KBM-7 (cell line): ENCODE results near the gene ORAI2.
"Not testable (repeated sequence)": the region's sequence is repeated elsewhere in the genome, so short reads cannot be mapped to it uniquely, and the experiment has no call there.

Experiments used
- DNase-seq: peaks from one replicate; pipeline ENCODE4 v3.0.0-alpha.2; 2015
- in situ Hi-C: fragments of 300-500 bp; cut with MboI; formaldehyde crosslinking; loops from 2 replicates; pipeline ENCODE4 v1.14.3; 2020; ENCODE audit warnings: low sequenced_read_pairs, low pct_unique_long_range_greater_than_20kb, mixed read lengths

Gene ORAI2

DNA sequence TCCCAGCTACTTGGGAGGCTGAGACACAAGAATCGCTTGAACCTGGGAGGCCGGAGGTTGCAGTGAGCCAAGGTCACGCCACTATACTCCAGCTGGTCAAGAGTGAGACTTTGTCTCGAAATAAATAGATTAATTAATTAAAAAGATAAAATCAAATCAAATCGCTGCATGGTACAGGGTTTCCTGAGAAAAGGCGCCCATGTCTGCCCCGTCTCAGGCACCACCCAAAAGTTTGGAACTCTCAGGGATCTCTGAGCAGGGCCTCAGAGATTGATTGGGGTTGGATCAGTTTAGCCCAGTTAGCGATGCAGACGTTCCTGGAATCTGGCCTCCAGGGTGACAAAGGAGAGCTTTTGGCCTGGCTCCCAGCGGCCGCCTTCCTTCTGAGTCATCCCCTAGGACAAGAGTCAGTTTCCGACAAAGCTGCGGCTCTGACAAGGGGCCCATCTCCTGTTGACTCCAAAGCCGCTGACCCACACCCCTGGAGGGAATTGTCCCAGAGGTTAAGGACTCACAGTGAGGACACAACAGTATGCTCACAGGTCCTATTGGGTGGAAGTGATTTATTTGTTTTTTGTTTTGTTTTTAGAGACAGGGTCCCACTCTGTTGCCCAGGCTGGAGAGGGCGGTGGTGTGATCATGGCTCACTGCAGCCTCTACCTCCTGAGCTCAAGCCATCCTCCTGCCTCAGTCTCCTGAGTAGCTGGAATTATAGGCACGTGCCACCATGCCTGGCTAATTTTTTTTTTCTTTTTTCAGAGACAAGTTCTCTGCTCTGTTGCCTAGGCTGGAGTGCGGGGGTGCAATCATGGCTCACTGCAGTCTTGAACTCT is 6.8 kb downstream of the ORAI2 start:
- in situ Hi-C loops = no loop called here
- no peak for DNase-seq

DNA sequence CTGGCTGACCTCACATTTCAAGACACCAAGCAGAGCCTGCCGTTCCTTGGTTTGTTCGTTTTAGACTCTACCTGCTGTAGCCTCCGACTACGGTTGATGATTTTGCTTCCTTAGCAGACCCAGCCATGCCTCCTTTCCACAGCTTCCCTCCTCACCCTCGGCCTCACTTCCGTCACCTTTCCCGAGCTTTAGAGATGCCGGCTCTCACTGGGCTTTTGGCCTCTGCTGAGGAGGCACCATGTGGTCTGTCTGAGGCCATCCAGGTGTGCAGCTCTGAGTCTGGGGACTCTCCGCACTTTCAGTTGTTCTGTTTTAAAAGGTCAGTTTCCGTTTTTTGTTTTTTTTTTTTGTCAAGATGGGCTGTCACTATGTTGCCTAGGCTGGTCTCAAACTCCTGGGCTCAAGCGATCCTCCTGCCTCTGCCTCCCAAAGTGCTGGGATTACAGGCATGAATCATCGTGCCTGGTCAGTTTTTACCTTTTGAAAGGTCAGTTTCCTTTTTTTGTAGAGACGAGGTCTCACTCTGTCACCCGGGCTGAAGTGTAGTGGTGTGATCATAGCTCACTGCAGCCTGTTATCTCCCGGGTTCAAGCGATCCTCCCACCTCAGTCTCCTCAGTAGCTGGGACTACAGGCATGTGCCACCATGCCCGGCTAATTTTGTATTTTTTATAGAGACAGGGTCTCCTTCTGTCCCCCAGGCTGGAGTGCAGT is 11.7 kb downstream of the ORAI2 start:
- no peak for DNase-seq
- in situ Hi-C loops = no loop called here

DNA sequence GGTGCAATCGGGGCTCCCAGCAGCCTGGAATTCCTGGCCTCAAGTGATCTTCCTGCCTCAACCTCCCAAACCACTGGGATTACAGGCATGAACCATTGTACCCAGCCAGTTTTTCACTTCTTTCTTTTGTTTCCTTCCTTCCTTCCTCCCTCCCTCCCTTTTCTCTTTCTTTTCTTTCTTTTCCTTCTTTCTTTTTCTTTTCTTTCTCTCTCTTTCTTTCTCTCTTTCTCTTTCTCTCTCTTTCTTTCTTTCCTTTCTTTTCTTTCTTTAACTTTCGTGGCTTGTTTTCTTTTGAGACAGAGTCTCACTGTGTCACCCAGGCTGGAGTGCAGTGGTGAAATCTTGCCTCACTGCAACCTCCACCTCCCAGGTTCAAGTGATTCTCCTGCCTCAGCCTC is 12.3 kb downstream of the ORAI2 start:
- in situ Hi-C loops = no loop called here

DNA sequence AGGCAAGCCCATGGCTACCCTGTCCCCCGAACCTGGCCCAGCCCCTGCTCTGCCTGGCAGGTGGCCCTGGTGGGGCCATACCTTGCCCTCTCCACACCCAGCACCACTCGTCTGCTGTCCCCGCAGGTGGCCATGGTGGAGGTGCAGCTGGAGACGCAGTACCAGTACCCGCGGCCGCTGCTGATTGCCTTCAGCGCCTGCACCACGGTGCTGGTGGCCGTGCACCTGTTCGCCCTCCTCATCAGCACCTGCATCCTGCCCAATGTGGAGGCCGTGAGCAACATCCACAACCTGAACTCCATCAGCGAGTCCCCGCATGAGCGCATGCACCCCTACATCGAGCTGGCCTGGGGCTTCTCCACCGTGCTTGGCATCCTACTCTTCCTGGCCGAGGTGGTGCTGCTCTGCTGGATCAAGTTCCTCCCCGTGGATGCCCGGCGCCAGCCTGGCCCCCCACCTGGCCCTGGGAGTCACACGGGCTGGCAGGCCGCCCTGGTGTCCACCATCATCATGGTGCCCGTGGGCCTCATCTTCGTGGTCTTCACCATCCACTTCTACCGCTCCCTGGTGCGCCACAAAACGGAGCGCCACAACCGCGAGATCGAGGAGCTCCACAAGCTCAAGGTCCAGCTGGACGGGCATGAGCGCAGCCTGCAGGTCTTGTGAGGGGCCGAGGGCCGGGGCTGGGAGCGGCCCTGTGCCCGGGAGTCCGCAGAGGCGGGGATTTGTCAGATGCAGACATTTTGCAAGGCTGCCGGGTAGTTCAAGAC is 13.2 kb downstream of the ORAI2 start:
- in situ Hi-C loops = no loop called here
- no peak for DNase-seq

More for the DNA sequence above, 12.3 kb downstream of the ORAI2 start:
- no peak for DNase-seq

DNA sequence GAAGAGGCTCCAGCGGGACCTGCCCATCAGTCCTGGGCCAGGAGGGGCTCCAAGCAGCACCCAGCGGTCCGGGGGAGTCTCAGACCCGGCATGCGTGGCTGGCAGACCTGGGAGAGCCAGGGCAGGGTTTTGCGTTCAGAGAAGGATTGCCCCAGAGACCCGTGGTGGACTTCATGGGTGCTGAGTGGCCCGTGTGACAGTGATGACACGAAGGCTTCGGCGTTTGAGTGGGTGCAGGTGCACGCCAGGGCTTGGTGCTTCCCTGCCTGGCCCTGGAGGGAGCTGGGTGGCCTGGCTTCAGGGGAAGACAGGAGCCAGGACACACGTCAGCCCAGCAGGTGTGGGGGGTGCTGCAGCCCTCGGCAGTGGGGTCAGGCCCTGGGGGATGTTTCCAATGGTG is 13.9 kb downstream of the ORAI2 start:
- no peak for DNase-seq
- in situ Hi-C loops = no loop called here

DNA sequence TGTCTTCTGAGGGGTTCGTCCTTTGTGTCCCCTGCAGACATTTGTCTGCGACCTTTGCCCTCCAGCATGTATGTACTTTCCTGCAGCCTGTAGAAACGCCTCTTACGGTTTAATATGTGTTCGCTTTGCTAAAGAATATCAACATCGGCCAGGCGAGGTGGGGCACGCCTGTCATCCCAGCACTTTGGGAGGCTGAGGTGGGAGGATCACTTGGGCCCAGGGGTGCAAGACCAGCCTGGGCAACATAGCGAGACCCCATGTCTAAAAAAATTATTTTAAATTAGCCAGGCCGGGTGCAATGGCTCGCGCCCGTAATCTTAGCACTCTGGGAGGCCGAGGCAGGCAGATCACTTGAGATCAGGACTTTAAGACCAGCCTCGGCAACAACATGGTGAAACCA is 15.8 kb downstream of the ORAI2 start:
- no peak for DNase-seq
- in situ Hi-C loops = no loop called here

DNA sequence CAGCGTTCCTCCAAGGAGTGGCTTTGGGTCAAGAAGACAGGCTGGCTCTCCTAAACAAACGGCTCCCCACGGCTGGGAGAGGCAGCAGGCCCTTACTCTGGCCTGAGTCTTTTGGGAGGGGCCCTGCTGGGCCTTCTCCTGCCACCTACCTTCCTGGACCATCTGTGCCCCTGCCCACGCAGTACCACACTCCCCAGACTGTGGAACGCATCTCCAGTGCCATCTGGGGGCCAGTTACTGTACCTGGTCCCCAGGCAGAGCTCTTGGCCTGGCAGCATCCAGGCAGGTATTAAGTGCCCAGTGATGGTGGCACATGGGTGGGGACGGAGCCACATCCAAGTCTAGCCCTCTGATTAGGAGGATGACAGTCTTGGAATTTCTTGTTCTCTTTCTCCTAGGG is 16.9 kb downstream of the ORAI2 start:
- DNase-seq = peak; percentile 20
- in situ Hi-C loops = loop anchor here (25.0 kb wide), 1 partner anchor 888 kb away; no protein-coding TSS in a partner anchor

DNA sequence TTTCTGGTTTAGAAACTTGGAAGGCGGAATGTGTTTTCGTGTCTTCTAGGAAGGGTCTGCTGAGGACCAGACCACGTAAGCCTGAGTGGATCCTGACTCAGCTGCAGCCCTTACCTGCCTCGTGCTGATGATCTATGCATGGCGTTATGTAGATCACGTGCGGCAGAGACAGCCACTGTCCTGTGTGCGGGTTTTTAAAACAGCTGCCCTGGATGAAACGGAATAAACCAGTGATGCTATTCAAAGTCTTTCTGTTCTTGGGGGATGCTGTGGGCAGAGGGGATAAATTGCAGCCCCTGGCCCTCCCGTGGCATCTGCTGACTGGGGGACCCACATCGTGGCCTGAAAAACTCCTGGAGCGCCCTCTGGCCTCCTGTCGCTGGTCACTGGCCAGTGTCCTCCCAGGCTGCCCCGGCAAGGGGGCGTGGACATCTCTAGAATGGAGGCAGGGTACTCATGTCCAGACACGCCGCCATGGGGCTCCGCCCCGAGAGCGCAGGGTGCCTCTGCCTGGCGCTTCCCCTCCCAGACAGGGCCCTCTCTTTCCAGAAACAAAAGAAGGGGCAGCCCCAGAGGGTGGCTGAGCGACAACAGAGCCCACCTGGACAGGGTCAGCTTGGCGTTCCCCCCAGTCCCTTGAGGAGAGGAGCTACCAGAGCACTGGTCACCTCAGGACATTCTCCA is 18.1 kb downstream of the ORAI2 start:
- in situ Hi-C loops = loop anchor here (25.0 kb wide), 1 partner anchor 889 kb away; no protein-coding TSS in a partner anchor
- DNase-seq = no peak

DNA sequence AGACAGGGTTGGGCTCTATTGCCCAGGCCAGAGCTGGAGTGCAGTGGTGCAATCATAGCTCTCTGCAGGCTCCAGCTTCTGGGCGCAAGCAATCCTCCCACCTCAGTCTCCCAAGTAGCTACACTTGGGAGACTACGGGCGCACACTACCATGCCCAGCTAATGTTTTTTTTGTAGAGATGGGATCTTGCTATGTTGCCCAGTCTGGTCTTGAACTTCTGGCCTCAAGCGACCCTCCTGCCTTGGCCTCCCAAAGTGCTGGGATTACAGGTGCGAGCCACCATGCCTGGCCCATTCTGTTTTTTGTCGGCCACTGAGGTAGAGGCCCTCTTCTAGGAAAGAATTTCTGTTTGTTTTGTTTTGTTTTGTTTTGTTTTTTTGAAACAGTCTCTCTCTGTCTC is 19.1 kb downstream of the ORAI2 start:
- DNase-seq = no peak
- in situ Hi-C loops = loop anchor here (25.0 kb wide), 1 partner anchor 890 kb away; no protein-coding TSS in a partner anchor

DNA sequence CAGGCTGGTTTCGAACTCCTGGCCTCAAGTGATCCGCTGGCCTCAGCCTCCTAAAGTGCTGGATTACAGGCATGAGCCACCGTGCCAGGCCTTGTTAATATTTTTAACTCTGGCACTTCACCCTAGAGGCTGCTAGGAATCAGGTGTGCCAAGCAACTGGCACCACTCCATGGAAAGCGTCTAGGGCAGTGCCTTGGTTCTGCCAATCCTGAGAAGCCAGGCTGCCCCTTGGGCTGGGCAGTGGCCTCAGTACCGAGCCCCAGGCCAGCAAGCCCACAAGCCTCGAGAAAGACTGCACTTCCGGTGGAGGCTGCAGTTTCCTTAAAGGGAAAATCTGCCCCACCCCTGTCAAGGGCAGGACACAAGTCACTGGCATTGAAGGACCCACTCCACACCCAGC is 19.9 kb downstream of the ORAI2 start:
- in situ Hi-C loops = loop anchor here (25.0 kb wide), 1 partner anchor 891 kb away; no protein-coding TSS in a partner anchor
- DNase-seq = no peak

DNA sequence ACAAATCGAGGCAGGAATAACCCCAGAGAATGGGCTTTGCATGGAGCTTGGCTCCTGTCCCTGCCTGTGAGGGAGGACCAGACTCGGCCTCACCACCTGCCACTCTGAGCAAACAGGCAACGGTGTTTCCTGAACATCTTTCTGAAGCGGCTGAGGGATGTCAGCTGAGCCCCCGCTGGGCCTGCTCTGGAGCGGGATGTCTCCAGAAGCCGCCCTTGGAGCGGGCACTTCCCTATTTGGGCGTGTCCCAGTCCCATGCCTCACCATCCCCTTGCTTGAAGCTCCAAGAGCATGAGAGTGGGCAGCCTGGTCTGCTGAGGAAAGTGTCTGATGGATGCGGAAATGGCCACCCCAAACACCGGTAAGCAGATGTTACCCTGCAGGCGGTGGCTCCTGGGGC is 21.1 kb downstream of the ORAI2 start:
- in situ Hi-C loops = loop anchor here (25.0 kb wide), 1 partner anchor 892 kb away; no protein-coding TSS in a partner anchor
- DNase-seq = no peak

DNA sequence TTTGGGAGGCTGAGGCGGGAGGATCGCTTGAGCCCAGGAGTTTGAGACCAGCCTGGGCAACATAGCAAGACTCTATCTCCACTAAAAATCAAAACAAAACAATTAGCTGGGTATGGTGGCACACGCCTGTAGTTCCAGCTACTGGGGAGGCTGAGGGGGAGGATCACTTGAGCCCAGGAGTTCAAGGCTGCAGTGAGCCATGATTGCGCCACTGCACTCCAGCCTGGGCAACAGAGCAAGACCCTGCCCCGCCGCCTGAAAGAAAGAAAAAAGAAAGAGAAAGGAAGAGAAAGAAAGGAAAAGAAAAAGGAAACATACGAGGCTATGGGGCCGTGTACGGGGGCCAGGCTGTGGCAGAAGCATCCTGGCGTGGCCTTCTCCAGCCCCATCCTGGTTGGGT is 21.6 kb downstream of the ORAI2 start:
- not testable (repeated sequence) for DNase-seq
- in situ Hi-C loops = loop anchor here (25.0 kb wide), 1 partner anchor 893 kb away; no protein-coding TSS in a partner anchor

DNA sequence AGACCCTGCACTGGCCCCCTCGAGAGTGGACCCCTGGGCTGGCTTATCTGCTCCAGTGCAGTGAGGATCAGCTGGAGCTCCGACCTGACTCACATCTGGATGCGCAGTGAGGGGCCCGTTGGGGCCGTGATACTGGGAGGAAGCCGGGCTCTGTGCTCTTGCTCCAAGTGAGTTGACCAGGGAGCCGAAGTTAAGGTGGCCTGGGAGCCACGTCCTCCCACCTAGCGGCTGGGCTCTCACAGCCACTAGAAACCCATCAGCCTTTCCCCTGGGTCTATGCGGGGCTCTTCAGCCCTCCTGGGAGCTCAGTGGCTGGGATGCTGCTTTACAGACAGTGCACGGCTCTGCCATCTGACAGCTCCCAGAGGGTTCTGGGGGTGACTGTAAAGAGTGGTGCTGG is 22.2 kb downstream of the ORAI2 start:
- in situ Hi-C loops = loop anchor here (25.0 kb wide), 1 partner anchor 893 kb away; no protein-coding TSS in a partner anchor

DNA sequence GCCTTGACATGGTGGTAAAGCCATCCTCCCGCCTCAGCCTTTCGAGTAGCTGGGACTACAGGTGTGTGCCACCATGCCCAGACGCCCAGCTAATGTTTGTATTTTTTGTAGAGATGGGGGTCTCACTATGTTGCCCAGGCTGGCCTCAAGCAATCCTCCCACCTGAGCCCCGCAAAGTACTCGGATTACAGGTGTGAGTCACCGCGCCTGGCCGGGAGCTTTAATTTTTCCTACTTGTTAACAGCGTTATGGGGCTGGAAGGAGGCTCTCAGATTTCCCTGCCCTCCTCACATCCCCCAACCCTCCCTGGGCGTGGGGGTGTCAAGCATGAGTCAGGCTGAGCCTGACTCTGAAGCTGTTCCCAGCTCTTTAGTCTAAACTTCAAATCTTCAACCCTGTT is 23.0 kb downstream of the ORAI2 start:
- DNase-seq = no peak
- in situ Hi-C loops = loop anchor here (25.0 kb wide), 1 partner anchor 894 kb away; no protein-coding TSS in a partner anchor

More for the DNA sequence above, 22.2 kb downstream of the ORAI2 start:
- DNase-seq = no peak

DNA sequence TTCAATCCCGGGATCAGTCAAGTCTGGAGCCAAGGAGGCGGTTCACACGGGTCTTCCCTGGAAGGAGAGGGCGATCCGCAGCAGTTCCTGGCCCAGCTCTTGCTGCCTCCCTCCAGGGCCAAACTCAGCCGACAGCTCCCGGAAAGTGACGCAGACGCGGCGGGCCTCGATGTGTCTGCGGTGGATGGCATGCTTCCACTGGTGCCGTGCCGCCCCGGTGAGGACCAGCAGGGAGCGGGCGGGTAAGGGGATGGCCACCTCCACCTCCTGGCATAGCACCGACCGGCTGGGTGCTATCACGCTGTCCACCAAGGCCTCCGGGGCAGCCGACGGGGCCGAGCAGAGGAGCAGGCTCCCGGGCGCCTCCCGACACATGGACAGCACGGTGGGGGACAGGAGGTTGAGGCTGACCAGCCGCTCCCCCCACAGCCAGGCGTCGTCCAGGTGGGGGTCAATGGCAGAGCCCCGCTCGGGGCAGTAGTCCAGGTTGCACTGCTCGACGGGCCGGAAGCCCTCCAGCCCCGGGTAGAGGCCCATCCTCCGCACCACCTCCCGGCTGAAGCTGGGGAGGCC is 24.1 kb downstream of the ORAI2 start:
- in situ Hi-C loops = loop anchor here (25.0 kb wide), 1 partner anchor 895 kb away; no protein-coding TSS in a partner anchor
- no peak for DNase-seq

DNA sequence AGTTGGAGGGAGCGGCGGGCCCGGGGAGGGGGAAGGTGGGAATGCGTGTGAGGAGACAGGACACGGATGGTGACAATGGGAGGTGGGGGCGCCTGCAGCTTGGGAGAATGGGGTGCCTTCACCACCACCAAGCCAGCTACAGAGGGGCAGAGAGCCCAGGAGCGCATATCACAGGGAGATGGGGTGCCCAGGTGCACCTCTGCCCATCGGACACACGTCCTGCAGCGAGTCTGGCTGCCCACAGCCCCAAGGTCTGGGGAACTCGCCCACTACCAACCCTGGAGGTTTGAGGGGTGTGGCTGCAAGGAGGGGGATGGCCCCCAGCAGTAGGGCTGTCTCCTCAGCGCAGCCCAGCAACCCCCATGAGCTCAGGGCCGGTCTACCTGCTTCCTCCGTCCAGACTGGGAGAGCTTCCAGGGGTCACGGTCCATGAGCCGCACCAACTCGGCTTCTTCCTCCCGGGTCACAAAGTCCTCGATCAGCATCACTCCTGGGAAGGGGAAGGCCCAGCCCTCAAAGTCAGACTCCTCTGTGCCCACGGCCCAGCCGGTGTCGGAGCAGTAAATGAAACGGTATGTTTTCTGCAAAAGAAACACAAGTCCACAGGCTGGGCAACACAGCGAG is 26.0 kb downstream of the ORAI2 start:
- no peak for DNase-seq
- in situ Hi-C loops = loop anchor here (25.0 kb wide), 1 partner anchor 897 kb away; no protein-coding TSS in a partner anchor

DNA sequence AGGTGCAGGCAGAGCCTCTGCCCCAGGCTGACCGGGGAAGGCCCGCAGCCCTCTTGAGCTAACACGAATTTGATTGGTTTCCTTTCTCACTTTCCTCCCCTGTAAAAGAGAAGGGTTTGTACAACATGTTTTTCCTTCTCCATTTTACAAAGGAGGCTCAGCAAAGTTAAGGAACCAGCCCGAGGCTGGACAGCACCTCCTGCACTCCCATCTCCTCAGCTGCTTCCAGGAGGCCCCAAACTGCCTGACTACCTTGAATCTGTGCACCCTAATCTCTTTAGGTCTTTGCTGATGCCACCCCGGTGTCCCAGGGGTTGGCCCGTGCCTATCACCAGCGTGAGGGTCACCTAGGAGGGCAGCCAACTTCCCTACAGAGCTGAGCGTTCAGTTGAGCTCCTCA is 27.1 kb downstream of the ORAI2 start:
- no peak for DNase-seq
- in situ Hi-C loops = loop anchor here (25.0 kb wide), 1 partner anchor 898 kb away; no protein-coding TSS in a partner anchor
